ENCODE measurements around the gene KCNQ4. TPM values are rescaled to one million over a fixed set of nuclear protein-coding genes. Genes with fewer than 3 reads are reported as not detected.

Gene KCNQ4
- total RNA-seq, 2 donors from 2014 or later, result 0.45 to 1.5 TPM

GRCh38 chr1:40853113-40853884 is 69.7 kb downstream of the KCNQ4 start:
- no peak for ATAC-seq (replicated peaks)
- Mint-ChIP-seq H3K4me3 (no peak overlapping the region), H3K4me1 (no peaks in the 10 kb centered on the region), H3K27me3 (no peaks in the 10 kb centered on the region), H3K9me3 (no peaks in the 10 kb centered on the region), H3K36me3 (ENCODE audit: low read depth) (no peaks in the 10 kb centered on the region), H3K27ac (no peak overlapping the region)

GRCh38 chr1:40853885-40854170 is 70.2 kb downstream of the KCNQ4 start:
- ATAC-seq (replicated peaks), result no peak
- Mint-ChIP-seq H3K36me3 (ENCODE audit: low read depth) (no peaks in the 10 kb centered on the region), H3K4me3 (no peak overlapping the region), H3K9me3 (no peaks in the 10 kb centered on the region), H3K4me1 (no peaks in the 10 kb centered on the region), H3K27ac (no peak overlapping the region), H3K27me3 (no peaks in the 10 kb centered on the region)

GRCh38 chr1:40855513-40855912 is 71.9 kb downstream of the KCNQ4 start:
- Mint-ChIP-seq H3K27me3 (no peaks in the 10 kb centered on the region), H3K9me3 (no peaks in the 10 kb centered on the region), H3K27ac (no peak overlapping the region), H3K4me1 (no peaks in the 10 kb centered on the region), H3K4me3 (no peak overlapping the region), H3K36me3 (ENCODE audit: low read depth) (no peaks in the 10 kb centered on the region)
- no peak for ATAC-seq (replicated peaks)

- H3K27ac Mint-ChIP-seq, result no peak overlapping the region
- H3K27me3 Mint-ChIP-seq, result no peaks in the 10 kb centered on the region
- H3K9me3 Mint-ChIP-seq, result no peaks in the 10 kb centered on the region
- ATAC-seq (replicated peaks), result no peak
- no peak overlapping the region for H3K4me3 Mint-ChIP-seq
- no peaks in the 10 kb centered on the region for H3K4me1 Mint-ChIP-seq
- no peaks in the 10 kb centered on the region for H3K36me3 Mint-ChIP-seq (ENCODE audit: low read depth)
Measured at GRCh38 chr1:40856116-40856515, 72.5 kb downstream of the KCNQ4 start.

- Mint-ChIP-seq H3K9me3 (no peaks in the 10 kb centered on the region), H3K4me3 (no peak overlapping the region), H3K36me3 (ENCODE audit: low read depth) (no peaks in the 10 kb centered on the region), H3K27ac (no peak overlapping the region), H3K27me3 (no peaks in the 10 kb centered on the region), H3K4me1 (no peaks in the 10 kb centered on the region)
- no peak for ATAC-seq (replicated peaks)
Measured at GRCh38 chr1:40856656-40857302, 73.2 kb downstream of the KCNQ4 start.

GRCh38 chr1:40857737-40858136 is 74.2 kb downstream of the KCNQ4 start:
- no peak overlapping the region for H3K4me3 Mint-ChIP-seq
- no peaks in the 10 kb centered on the region for H3K27me3 Mint-ChIP-seq
- H3K36me3 Mint-ChIP-seq (ENCODE audit: low read depth), result no peaks in the 10 kb centered on the region
- ATAC-seq (replicated peaks), result no peak
- no peaks in the 10 kb centered on the region for H3K9me3 Mint-ChIP-seq
- H3K4me1 Mint-ChIP-seq, result no peaks in the 10 kb centered on the region
- H3K27ac Mint-ChIP-seq, result no peak overlapping the region

GRCh38 chr1:40858856-40859416 is 75.3 kb downstream of the KCNQ4 start:
- no peaks in the 10 kb centered on the region for H3K36me3 Mint-ChIP-seq (ENCODE audit: low read depth)
- H3K27me3 Mint-ChIP-seq, result no peaks in the 10 kb centered on the region
- no peak for ATAC-seq (replicated peaks)
- H3K9me3 Mint-ChIP-seq, result no peaks in the 10 kb centered on the region
- H3K4me3 Mint-ChIP-seq, result no peak overlapping the region
- no peak overlapping the region for H3K27ac Mint-ChIP-seq
- H3K4me1 Mint-ChIP-seq, result no peaks in the 10 kb centered on the region

- H3K4me1 Mint-ChIP-seq, result no peaks in the 10 kb centered on the region
- H3K4me3 Mint-ChIP-seq, result peak overlapping the region; percentile 78
- H3K27me3 Mint-ChIP-seq, result no peaks in the 10 kb centered on the region
- no peaks in the 10 kb centered on the region for H3K36me3 Mint-ChIP-seq (ENCODE audit: low read depth)
- no peaks in the 10 kb centered on the region for H3K9me3 Mint-ChIP-seq
- H3K27ac Mint-ChIP-seq, result no peak overlapping the region
- no peak for ATAC-seq (replicated peaks)
Measured at GRCh38 chr1:40860706-40861223, 77.2 kb downstream of the KCNQ4 start.

GRCh38 chr1:40861224-40862003 is 77.8 kb downstream of the KCNQ4 start:
- no peaks in the 10 kb centered on the region for H3K27me3 Mint-ChIP-seq
- peak overlapping the region; percentile 78 for H3K4me3 Mint-ChIP-seq
- no peaks in the 10 kb centered on the region for H3K4me1 Mint-ChIP-seq
- ATAC-seq (replicated peaks), result no peak
- no peak overlapping the region for H3K27ac Mint-ChIP-seq
- H3K36me3 Mint-ChIP-seq (ENCODE audit: low read depth), result no peaks in the 10 kb centered on the region
- H3K9me3 Mint-ChIP-seq, result no peaks in the 10 kb centered on the region

- H3K9me3 Mint-ChIP-seq, result no peaks in the 10 kb centered on the region
- H3K36me3 Mint-ChIP-seq (ENCODE audit: low read depth), result no peaks in the 10 kb centered on the region
- peak; percentile 96 for ATAC-seq (replicated peaks)
- no peaks in the 10 kb centered on the region for H3K4me1 Mint-ChIP-seq
- peak within 1 kb of the TSS; percentile 91 for H3K4me3 Mint-ChIP-seq
- peak within 1 kb of the TSS; percentile 89 for H3K27ac Mint-ChIP-seq
- no peaks in the 10 kb centered on the region for H3K27me3 Mint-ChIP-seq
Measured at GRCh38 chr1:40862008-40862863, 78.6 kb downstream of the KCNQ4 start, which contains the start of gene CITED4. Gene CITED4 (minus strand): TSS chr1:40862363. CDS start chr1:40862127, 236 bp downstream.

GRCh38 chr1:40868051-40868723 is 84.6 kb downstream of the KCNQ4 start:
- H3K4me3 Mint-ChIP-seq, result no peak overlapping the region

GRCh38 chr1:40870135-40870728 is 86.6 kb downstream of the KCNQ4 start:
- Mint-ChIP-seq H3K9me3 (no peaks in the 10 kb centered on the region), H3K4me3 (no peak overlapping the region), H3K27ac (no peak overlapping the region), H3K4me1 (peaks cover 16% of the 10 kb centered on the region), H3K27me3 (no peaks in the 10 kb centered on the region), H3K36me3 (ENCODE audit: low read depth) (no peaks in the 10 kb centered on the region)
- ATAC-seq (replicated peaks), result no peak

More at GRCh38 chr1:40868051-40868723, 84.6 kb downstream of the KCNQ4 start:
- Mint-ChIP-seq H3K4me1 (peaks cover 5% of the 10 kb centered on the region), H3K9me3 (no peaks in the 10 kb centered on the region), H3K27ac (no peak overlapping the region), H3K27me3 (no peaks in the 10 kb centered on the region), H3K36me3 (ENCODE audit: low read depth) (no peaks in the 10 kb centered on the region)
- peak; percentile 93 for ATAC-seq (replicated peaks)

GRCh38 chr1:40872276-40872675 is 88.7 kb downstream of the KCNQ4 start:
- no peaks in the 10 kb centered on the region for H3K9me3 Mint-ChIP-seq

More at GRCh38 chr1:40872276-40872675, 88.7 kb downstream of the KCNQ4 start:
- Mint-ChIP-seq H3K4me1 (peaks cover 32% of the 10 kb centered on the region), H3K27me3 (no peaks in the 10 kb centered on the region), H3K27ac (no peak overlapping the region), H3K4me3 (no peak overlapping the region), H3K36me3 (ENCODE audit: low read depth) (no peaks in the 10 kb centered on the region)
- ATAC-seq (replicated peaks), result no peak

Data from activated T-helper 17 cell treated with anti-CD3 and anti-CD28 coated beads, Interleukin-2, amount 50 U/mL, for 72 hours (primary cell).